Retinal pigment epithelial cell (primary cell): ENCODE measurements around the gene PLEKHA7.
A peak's percentile ranks its signal among the peaks of the same experiment; 100 is the strongest.
"Not testable (repeated sequence)": the region's sequence is repeated elsewhere in the genome, so short reads cannot be mapped to it uniquely, and the experiment has no call there.

Experiments used
- DNase-seq: peaks from one replicate; pipeline ENCODE4 v3.0.0-alpha.2; 2010; ENCODE audit warnings: low read depth
- H3K4me3 ChIP-seq: 2 replicates; pipeline ENCODE4 v1.5.1; 2011; ENCODE audit warnings: mild to moderate bottlenecking, low read length, control low read depth, moderate library complexity
- TF ChIP-seq, protein P1 (sequence below): conservative IDR thresholded peaks from 2 replicates; pipeline ENCODE4 v1.5.1; 2011; ENCODE audit warnings: low read depth, low read length, control low read depth, inconsistent platforms

PLEKHA7 gene, protein sequence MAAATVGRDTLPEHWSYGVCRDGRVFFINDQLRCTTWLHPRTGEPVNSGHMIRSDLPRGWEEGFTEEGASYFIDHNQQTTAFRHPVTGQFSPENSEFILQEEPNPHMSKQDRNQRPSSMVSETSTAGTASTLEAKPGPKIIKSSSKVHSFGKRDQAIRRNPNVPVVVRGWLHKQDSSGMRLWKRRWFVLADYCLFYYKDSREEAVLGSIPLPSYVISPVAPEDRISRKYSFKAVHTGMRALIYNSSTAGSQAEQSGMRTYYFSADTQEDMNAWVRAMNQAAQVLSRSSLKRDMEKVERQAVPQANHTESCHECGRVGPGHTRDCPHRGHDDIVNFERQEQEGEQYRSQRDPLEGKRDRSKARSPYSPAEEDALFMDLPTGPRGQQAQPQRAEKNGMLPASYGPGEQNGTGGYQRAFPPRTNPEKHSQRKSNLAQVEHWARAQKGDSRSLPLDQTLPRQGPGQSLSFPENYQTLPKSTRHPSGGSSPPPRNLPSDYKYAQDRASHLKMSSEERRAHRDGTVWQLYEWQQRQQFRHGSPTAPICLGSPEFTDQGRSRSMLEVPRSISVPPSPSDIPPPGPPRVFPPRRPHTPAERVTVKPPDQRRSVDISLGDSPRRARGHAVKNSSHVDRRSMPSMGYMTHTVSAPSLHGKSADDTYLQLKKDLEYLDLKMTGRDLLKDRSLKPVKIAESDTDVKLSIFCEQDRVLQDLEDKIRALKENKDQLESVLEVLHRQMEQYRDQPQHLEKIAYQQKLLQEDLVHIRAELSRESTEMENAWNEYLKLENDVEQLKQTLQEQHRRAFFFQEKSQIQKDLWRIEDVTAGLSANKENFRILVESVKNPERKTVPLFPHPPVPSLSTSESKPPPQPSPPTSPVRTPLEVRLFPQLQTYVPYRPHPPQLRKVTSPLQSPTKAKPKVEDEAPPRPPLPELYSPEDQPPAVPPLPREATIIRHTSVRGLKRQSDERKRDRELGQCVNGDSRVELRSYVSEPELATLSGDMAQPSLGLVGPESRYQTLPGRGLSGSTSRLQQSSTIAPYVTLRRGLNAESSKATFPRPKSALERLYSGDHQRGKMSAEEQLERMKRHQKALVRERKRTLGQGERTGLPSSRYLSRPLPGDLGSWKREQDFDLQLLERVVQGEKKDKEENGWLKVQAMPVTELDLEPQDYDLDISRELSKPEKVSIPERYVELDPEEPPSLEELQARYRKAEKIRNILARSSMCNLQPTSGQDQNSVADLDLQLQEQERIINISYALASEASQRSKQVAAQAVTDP

DNA sequence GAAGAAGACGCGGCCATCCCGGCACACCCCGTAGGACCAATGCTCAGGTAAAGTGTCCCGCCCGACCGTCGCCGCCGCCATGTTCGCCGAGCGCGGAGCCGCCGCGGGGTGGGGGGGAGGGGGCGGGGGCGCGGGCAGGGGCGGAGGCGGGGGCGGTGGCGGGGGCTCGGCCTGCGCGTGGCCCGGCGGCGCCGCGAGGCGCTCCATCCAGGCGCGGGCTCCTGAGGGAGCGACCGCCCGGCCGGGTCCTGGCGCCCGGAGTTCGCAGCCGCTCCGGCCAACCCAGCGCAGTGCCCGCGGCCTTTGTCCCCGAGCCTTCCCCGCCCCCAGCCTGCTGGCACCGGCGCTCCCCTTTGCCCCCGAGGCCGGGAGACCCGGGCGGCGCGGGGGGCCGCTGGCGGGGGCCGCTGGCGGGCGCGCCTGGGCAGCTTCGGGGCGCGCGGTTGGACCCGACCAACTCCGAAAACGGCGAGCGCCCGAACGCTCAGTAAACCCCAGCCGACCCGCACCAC, at the start of gene PLEKHA7:
Gene PLEKHA7, minus strand, starts transcription at position 94 of the 512 bp plus-strand sequence. Its CDS starts 13 bp downstream, at position 81.
- DNase-seq = no peak
- H3K4me3 ChIP-seq = peak within 1 kb of the TSS; percentile 77
- TF ChIP-seq, protein P1, sequence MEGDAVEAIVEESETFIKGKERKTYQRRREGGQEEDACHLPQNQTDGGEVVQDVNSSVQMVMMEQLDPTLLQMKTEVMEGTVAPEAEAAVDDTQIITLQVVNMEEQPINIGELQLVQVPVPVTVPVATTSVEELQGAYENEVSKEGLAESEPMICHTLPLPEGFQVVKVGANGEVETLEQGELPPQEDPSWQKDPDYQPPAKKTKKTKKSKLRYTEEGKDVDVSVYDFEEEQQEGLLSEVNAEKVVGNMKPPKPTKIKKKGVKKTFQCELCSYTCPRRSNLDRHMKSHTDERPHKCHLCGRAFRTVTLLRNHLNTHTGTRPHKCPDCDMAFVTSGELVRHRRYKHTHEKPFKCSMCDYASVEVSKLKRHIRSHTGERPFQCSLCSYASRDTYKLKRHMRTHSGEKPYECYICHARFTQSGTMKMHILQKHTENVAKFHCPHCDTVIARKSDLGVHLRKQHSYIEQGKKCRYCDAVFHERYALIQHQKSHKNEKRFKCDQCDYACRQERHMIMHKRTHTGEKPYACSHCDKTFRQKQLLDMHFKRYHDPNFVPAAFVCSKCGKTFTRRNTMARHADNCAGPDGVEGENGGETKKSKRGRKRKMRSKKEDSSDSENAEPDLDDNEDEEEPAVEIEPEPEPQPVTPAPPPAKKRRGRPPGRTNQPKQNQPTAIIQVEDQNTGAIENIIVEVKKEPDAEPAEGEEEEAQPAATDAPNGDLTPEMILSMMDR = no peak

DNA sequence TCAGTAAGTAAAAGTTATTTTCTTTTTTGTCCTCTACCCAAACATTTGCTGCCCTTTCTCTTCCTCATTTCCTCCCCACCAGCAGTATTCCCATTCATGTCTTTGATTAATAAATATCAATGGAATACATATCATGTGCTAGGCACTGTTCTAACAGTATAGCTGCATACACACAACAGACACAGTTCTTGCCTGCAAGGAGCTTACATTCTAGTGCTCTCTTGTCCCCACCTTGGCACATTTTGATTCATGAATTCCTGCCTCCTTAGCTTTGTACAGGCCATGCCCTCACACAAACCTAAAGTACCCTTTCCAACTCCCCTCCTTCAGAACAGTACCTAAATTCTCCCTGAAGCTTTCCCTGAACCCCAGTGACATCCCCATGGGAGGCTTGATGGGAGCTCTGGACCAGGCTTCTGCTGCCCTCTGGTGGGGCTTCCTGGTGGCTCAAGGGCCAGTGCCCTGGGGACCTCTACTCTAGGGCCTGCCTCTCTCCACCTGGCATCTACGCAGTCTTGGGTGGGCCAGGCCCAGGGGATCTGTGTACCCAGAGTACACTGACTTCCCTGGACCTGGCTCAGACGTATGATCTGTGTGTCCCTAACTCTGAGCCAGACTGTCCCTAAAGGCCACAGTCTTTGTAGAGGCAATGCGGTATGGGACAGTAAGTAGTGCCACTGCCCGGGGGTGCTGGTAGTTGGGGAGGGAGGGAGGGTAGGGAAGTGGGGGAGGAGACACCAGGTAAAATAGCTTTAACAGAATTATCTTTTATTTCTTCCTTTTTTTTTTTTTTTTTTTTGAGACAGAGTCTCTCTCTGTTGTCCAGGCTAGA, 49.2 kb upstream of the PLEKHA7 start:
- TF ChIP-seq, protein P1 = peak; percentile 94
- no peak for DNase-seq
- no peak overlapping the region for H3K4me3 ChIP-seq

DNA sequence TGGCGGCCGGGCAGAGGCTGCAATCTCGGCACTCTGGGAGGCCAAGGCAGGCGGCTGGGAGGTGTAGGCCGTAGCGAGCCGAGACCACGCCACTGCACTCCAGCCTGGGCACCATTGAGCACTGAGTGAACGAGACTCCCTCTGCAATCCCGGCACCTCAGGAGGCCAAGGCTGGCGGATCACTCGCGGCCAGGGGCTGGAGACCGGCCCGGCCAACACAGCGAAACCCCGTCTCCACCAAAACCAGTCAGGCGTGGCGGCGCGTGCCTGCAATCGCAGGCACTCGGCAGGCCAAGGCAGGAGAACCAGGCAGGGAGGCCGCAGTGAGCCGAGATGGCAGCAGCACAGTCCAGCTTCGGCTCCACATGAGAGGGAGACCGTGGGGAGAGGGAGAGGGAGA, 36.9 kb upstream of the PLEKHA7 start:
- DNase-seq, H3K4me3 ChIP-seq: not testable (repeated sequence)

DNA sequence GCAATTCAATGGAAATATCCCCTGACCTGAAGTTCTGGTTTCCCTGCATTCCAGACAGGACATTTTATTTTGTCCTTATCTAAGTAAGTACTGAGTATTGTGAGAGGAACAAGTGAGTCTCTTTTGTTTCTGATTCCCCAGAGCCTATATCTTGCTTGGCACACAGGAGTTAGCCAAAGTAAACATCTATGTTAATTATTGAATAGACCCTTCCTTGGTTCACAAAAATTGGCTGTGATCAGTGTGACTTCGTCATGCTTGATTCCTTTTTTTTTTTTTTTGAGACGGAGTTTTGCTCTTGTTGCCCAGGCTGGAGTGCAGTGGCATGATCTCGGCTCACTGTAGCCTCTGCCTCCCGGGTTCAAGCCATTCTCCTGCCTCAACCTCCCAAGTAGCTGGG, 34.3 kb upstream of the PLEKHA7 start:
- H3K4me3 ChIP-seq, DNase-seq: not testable (repeated sequence)

DNA sequence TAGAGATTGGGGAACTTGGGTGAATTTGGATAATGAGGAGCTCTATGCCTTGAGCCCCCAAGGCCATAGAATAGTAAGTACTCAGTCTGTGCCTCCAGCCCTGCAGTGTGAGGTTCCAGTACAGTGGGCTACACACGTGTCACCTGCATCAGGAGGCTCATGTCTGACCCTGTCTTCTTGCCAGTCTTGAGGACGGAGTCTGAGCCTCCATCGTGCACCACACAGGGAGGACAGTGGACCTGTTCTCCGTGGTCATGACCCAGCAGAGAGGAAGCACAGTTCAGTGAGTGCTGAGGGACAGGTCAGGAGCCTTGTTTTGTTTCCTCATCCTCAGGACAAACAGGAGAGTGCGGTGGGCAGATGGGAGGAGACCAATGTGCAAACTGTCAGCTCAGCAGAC, 32.5 kb upstream of the PLEKHA7 start:
- H3K4me3 ChIP-seq = no peak overlapping the region
- TF ChIP-seq, protein P1 = no peak
- no peak for DNase-seq

DNA sequence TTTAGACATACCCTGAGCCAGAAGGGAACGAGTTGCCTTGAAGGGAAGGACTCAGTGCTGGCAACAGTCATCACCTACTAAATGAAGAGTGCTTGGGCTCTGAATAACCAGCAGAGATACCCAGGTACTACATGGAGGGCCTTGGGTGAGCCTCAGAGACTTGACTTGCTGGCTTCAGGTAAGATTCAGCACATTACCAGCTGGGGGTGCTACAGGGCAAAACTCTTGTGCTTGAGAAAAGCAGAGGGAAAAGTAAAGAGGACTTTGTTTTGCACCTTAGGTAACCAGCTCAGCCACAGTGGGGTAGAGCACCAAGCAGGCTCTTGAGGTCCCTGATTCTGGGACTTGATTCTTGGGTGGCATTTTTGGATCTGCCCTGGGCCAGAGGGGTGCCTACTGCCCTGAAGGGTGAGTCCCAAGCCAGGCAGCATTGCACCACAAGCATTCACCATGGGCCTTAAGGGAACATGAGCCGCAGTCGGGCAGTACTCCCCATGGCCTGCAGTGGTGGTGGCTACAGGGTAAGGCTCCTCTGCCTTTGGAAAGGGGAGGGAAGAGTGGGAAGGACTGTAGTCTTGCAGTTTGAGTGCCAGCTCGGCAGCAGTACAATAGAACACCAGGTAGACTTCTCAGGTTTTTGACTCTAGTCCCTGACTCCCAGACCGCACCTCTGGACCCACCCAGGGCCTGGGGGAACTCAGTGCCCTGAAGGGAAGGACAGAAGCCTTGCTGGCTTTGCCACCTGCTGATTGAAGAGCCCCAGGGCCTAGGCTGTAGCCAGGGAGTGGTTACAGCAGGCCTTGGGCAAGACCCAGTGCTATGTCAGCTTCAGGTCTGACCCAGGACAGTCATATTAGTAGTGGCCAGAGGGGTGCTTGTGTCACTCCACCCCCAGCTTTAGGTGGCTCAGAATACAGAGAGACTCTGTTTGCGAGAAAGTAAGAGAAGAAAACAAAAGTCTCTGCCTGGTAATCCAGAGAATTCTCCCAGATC, 22.7 kb upstream of the PLEKHA7 start:
- TF ChIP-seq, protein P1 = peak; percentile 25
- no peak for DNase-seq
- no peak overlapping the region for H3K4me3 ChIP-seq

DNA sequence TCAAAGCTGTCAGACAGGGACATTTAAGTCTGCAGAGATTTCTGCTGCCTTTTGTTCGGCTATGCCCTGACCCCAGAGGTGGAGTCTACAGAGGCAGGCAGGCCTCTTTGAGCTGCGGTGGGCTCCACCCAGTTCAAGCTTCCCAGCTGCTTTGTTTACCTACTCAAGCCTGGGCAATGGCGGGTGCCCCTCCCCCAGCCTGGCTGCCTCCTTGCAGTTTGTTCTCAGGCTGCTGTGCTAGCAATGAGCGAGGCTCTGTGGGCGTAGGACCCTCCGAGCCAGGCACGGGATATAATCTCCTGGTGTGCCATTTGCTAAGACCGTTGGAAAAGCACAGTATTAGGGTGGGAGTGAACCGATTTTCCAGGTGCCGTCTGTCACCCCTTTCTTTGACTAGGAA, 19.8 kb upstream of the PLEKHA7 start:
- not testable (repeated sequence) for H3K4me3 ChIP-seq, DNase-seq
